Inflammatory macrophage (primary cell): ENCODE results near the gene EFHC1.

Source experiments
- DNase-seq, 2 donors: peaks; one replicate each; pipeline ENCODE4 v3.0.0-alpha.2; 2020 to 2022

Gene EFHC1

GRCh38 chr6:52522151-52522626 lies 102.0 kb downstream of the EFHC1 start:
- DNase-seq, result no peak

DNA sequence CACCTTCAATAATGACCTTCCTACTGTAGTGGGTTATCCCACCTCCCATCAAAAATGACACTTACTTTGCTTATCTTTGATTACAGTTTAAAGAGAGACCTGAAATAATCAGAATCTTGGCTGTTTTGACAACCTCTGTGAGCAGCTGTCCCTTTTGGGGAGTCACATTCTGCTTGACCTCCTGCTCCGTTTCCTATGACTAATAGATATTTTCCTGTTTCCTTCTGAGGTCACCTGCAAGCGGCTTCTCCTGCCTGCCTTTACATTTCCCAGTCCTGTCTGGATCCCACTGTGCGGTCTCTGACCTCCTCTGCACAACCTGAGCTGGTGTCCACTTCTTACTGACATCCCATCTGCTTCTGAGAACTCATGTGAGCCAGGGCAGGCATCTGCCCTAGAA lies 102.5 kb downstream of the EFHC1 start:
- no peak for DNase-seq

DNA sequence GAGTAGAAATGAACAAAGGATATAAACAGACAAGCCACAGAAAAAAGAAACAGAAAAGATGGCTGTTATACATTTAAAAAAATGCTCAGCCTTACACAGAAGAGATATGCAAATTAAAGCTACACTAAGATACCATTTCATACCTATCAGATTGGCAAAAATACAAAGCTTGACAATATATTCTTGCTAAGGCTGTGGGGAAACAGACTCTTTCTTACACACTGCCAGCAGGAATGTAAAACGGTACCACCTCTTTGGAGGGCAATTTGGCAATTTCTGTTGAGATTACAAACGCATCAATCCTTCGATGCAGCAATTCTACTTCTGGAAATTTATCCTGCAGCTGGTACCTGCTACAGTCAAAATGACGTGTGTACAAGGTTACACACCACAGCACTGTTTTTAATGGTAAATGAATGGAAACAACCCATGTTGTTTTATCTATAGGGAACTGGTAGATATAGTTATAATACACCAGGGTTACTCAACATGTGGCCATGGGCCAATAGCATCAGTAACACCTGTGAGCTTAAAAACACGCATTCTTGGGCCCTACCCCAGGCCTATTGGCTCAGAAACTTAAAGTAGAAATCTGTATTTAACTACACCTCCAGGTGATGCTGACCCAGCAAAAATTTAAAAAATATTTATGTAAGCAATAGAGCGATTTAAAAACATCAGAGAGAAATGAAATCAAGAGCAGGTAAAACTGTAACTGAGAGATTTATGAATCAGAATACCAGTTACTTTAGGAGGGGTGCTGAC lies 103.4 kb downstream of the EFHC1 start:
- no peak for DNase-seq

DNA sequence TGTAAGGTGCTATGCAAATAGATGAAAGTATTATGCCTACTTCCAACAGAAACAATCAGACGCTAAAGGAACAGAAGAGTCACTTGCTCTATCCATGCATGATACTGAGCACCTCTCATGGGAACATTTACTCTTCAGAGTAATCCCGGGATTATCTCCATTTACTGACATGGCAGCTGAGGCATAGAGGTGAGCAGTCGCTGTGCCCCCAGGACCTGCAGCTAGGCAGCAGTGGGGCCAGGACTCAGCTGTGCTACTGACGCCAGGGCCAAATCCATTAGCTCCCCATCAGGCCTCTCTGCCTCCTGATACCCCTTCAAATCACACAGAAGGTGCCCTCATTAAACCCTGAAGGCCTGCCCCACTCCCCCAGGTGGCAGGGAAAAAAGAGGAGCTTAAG lies 104.8 kb downstream of the EFHC1 start:
- DNase-seq, result no peak

- no peak for DNase-seq
Observed at GRCh38 chr6:52526634-52527033, 106.5 kb downstream of the EFHC1 start.

DNA sequence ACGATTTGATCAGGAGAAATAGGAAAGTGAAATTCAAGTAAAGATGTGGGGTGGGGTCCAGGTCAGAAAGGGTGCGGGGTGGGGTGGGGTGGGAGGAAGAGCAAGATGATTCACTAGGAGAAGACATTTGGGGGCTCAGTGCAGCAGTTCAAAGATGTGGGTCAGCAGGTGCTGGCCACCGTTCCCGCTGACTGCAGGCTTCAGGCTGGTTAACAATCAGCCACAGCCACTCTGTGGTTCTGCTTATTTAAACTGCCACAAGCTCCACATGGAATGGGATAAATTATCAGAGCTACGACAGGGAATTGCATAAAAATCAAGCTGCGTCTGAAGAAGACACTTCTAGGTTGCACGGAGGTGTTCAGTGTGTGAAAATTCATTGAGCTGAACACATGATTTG lies 107.3 kb downstream of the EFHC1 start:
- no peak for DNase-seq

DNA sequence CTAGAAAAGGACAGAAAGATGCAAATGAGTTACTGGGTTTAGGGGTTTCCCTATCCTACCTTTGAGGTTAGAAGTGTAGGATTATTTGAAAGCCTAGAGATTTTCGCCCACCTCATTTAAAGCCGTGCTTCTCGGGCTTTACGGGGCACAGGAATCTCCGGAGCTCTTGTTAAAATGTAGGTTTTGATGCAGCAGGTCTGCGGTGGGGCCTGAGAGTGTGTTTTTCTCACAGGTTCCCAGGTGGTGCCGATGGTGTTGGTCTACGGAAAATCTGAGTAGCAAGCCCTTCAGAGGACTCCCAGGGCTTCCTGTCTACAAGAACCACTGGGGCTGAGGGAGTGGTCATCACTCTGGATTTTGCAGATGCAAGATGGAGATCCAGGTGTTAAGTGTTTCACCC lies 109.2 kb downstream of the EFHC1 start:
- no peak for DNase-seq

DNA sequence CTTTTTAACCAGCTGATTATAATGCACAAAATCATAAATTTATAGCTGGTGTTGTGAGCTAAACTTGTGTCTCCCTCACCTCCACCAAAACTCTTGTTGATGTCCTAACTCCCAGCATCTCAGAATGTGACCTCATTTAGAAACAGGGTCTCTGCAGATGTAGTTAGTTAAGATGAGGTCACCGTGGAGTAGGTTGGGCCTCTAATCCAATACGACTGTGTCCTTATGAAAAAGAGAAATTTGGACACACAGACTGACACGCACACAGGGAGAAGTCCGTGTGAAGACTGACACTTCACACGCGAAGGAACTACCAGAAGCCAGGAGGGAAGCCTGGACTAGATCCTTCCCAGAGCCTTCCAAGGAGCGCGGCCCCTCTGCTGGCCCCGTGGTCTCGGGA lies 110.2 kb downstream of the EFHC1 start:
- no peak for DNase-seq

- no peak for DNase-seq
Observed at GRCh38 chr6:52531396-52531795, 111.3 kb downstream of the EFHC1 start.

GRCh38 chr6:52531834-52532233 lies 111.7 kb downstream of the EFHC1 start:
- DNase-seq, result no peak

- DNase-seq, result no peak
Observed at GRCh38 chr6:52532457-52532856, 112.3 kb downstream of the EFHC1 start.

- DNase-seq, result no peak
Observed at GRCh38 chr6:52533491-52533890, 113.3 kb downstream of the EFHC1 start.

DNA sequence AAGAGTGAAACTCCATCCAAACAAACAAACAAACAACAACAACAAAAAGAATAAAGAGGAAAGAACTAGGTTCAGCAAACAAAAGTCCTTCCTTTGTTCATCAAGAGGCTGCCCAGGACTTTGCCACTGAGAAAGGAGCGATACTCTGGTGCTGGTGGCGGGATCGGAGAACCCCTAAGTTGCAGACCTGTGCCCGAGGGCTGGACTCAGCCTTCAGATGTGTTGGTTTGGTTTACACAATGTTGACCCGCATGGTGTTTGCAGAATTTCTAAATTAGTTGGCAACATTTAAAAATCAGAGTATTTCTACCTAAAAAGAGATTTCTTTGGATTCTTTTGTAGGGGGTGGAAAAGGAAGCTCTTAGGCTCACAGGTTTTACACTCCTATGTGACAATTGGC lies 114.2 kb downstream of the EFHC1 start:
- DNase-seq, result no peak

GRCh38 chr6:52534966-52535390 lies 114.8 kb downstream of the EFHC1 start:
- DNase-seq, result no peak

GRCh38 chr6:52535711-52536423 lies 115.7 kb downstream of the EFHC1 start:
- no peak for DNase-seq

GRCh38 chr6:52536424-52536916 lies 116.3 kb downstream of the EFHC1 start:
- no peak for DNase-seq

DNA sequence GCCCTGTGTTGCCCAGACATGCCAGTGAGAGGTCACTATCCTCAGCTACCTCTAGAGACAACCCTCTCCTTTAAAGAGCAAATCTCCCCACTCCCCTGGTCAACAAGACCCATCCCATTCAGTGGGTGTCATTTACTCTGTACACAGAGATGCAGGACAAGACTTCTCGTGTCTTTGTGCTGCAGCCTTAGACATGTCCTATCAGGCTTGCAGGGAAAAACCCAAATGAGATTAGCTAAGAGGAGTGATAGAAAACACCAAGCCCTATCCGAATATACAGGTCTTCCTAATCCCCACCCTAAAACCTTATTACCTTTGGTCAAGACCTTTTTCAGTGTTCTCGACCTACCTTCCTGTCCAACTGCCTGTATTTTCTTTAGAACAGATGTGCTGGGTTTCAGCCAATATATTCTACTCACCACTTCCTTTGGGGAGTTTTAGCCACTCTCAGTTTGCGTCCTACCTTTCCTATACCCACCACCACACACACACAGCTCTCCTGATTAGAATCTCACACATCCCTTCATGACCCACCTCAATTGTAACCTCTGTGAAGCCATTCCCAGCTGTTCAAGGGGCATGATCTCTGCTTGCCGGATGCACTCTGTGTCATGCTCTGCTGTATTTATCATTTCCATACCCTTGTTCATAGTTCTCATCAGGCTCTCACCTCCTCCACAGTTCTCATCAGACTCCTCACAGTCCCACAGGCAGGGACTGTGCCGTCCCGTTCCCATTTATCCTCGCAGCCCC lies 117.0 kb downstream of the EFHC1 start:
- no peak for DNase-seq

- no peak for DNase-seq
Observed at GRCh38 chr6:52538252-52538900, 118.2 kb downstream of the EFHC1 start.

GRCh38 chr6:52538901-52539354 lies 118.8 kb downstream of the EFHC1 start:
- no peak for DNase-seq

GRCh38 chr6:52539607-52540006 lies 119.5 kb downstream of the EFHC1 start:
- no peak for DNase-seq

GRCh38 chr6:52540286-52540902 lies 120.3 kb downstream of the EFHC1 start:
- DNase-seq, result no peak

DNA sequence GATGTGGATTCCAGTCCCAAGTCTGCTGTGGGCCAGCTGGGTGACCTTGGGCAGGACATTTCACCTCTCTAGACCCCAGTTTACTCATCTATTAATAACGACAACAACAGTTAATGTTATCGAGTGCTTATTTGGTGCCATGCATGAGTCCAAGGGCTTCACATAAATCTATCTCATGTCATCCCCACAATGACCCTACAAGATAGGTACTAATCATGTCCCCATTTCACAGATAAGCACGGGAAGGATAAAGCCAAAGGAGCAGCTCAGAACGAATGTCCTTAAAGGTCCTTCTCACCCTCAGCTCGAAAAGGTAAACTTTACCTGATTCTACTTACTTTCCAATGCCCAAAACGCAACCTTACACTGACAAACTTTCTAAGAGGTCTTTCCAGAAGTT lies 121.0 kb downstream of the EFHC1 start:
- no peak for DNase-seq
